Endothelial cell (in vitro differentiated cells): ENCODE measurements around the gene CAMTA1. TPM values are rescaled to one million over a fixed set of nuclear protein-coding genes. Genes with fewer than 3 reads are reported as not detected.

ENCODE experiments used
- DNase-seq: peaks from one replicate; pipeline ENCODE4 v3.0.0; 2021; ENCODE audit warnings: low spot score
- H3K27ac Mint-ChIP-seq: one replicate; pipeline ENCODE4 v1.8.0; 2021; ENCODE audit warnings: mixed read lengths, inconsistent platforms; ENCODE audit not compliant: unreplicated experiment
- H3K27me3 Mint-ChIP-seq: one replicate; pipeline ENCODE4 v1.8.0; 2021; ENCODE audit warnings: mild to moderate bottlenecking, moderate library complexity, mixed read lengths, inconsistent platforms; ENCODE audit not compliant: unreplicated experiment
- H3K36me3 Mint-ChIP-seq: one replicate; pipeline ENCODE4 v1.8.0; 2021; ENCODE audit warnings: mild to moderate bottlenecking, low read depth, mixed read lengths, inconsistent platforms; ENCODE audit not compliant: unreplicated experiment
- H3K4me1 Mint-ChIP-seq: one replicate; pipeline ENCODE4 v1.8.0; 2021; ENCODE audit warnings: mild to moderate bottlenecking, mixed read lengths, inconsistent platforms; ENCODE audit not compliant: unreplicated experiment
- H3K4me3 Mint-ChIP-seq: one replicate; pipeline ENCODE4 v1.8.0; 2021; ENCODE audit warnings: mild to moderate bottlenecking, mixed read lengths, inconsistent platforms; ENCODE audit not compliant: unreplicated experiment
- H3K9me3 Mint-ChIP-seq: one replicate; pipeline ENCODE4 v1.8.0; 2021; ENCODE audit warnings: mixed read lengths, inconsistent platforms; ENCODE audit not compliant: unreplicated experiment
- total RNA-seq: library from RNA; stranded (reverse); fragmentation: NEBNext Ultra II Directional; extraction: Animal tissue kit (Norgen Biotek cat#: 25700); gene quantifications from one replicate; pipeline ENCODE4 v1.2.1, GENCODE V29; 2021; ENCODE audit not compliant: unreplicated experiment
- TF ChIP-seq, protein P1 (sequence below): fragments of 200-600 bp; sonication (generic); IDR thresholded peaks from one replicate; pipeline ENCODE4 v1.5.0; 2021; ENCODE audit warnings: antibody characterized with exemption; ENCODE audit not compliant: unreplicated experiment

CAMTA1 gene
- total RNA-seq, 1 donor from 2014 or later = 87.3 TPM

DNA sequence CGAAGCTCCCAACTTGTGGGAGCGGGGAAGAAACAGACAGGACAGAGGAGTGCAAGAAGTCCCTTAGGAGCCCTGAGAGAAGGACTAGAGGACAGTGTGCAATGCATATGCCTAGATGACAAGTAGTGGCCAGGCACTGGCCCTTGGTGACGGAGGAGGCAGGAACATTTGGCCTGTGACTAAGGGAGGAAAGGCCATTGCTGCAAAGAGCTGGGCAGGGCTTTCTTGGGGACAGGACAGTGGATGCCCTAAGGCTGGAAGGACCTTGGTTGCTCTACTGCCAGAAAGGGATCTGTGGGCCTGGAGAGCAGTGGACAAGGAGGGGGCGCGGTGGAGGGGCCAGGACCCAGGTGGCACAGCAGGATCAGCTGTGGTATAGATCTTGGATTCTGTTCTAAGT lies 481.3 kb downstream of the CAMTA1 start:
- TF ChIP-seq, protein P1, sequence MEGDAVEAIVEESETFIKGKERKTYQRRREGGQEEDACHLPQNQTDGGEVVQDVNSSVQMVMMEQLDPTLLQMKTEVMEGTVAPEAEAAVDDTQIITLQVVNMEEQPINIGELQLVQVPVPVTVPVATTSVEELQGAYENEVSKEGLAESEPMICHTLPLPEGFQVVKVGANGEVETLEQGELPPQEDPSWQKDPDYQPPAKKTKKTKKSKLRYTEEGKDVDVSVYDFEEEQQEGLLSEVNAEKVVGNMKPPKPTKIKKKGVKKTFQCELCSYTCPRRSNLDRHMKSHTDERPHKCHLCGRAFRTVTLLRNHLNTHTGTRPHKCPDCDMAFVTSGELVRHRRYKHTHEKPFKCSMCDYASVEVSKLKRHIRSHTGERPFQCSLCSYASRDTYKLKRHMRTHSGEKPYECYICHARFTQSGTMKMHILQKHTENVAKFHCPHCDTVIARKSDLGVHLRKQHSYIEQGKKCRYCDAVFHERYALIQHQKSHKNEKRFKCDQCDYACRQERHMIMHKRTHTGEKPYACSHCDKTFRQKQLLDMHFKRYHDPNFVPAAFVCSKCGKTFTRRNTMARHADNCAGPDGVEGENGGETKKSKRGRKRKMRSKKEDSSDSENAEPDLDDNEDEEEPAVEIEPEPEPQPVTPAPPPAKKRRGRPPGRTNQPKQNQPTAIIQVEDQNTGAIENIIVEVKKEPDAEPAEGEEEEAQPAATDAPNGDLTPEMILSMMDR = no peak
- no peaks in the 10 kb centered on the region for H3K9me3 Mint-ChIP-seq
- no peak for DNase-seq
- no peaks in the 10 kb centered on the region for H3K36me3 Mint-ChIP-seq
- no peak overlapping the region for H3K4me3 Mint-ChIP-seq
- no peaks in the 10 kb centered on the region for H3K4me1 Mint-ChIP-seq
- H3K27ac Mint-ChIP-seq = no peak overlapping the region
- peaks cover 1% of the 10 kb centered on the region for H3K27me3 Mint-ChIP-seq

DNA sequence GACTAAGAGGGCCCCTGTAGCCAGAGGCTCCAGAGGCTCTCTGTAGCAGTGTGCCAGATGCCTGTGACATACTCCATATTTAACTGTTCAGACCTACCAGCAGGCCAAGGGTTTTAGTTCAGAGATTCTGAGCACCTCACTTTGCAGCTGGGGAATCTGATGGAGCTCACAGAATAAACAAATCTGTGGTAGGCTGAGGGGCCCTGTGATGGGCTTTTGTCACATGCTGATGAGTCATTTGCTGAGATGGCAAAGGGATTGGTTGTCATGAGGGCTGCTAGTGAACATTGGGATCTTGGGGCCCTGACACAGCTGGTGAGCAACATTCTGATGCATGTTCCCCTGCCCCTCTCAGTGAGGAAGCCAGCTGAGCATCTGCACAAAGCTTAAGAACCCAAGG lies 482.2 kb downstream of the CAMTA1 start:
- no peaks in the 10 kb centered on the region for H3K36me3 Mint-ChIP-seq
- H3K27me3 Mint-ChIP-seq = peaks cover 1% of the 10 kb centered on the region
- H3K9me3 Mint-ChIP-seq = no peaks in the 10 kb centered on the region
- TF ChIP-seq, protein P1 = no peak
- no peak overlapping the region for H3K27ac Mint-ChIP-seq
- H3K4me3 Mint-ChIP-seq = no peak overlapping the region
- DNase-seq = no peak
- no peaks in the 10 kb centered on the region for H3K4me1 Mint-ChIP-seq

DNA sequence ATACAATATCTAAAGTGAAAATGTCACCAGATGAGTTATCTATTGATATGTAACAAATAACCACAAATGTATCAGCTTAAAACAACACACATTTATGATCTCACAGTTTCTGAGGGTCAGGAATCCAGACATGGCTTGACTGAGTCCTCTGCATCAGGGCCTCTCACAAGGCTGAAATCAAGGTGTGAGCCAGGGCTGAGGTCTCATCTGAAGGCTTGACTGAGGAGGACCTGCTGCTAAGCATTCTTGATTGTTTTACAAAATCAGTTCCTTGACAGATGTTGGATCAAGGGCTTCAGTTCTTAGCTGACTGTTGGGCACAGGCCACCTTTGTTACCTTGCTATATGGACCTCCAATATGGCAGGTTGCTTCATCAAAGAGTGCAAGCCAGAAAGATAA lies 483.7 kb downstream of the CAMTA1 start:
- Mint-ChIP-seq H3K27ac (no peak overlapping the region), H3K4me3 (no peak overlapping the region), H3K4me1 (no peaks in the 10 kb centered on the region), H3K9me3 (no peaks in the 10 kb centered on the region), H3K36me3 (no peaks in the 10 kb centered on the region), H3K27me3 (peaks cover 1% of the 10 kb centered on the region)
- TF ChIP-seq, protein P1 = no peak
- DNase-seq = no peak

DNA sequence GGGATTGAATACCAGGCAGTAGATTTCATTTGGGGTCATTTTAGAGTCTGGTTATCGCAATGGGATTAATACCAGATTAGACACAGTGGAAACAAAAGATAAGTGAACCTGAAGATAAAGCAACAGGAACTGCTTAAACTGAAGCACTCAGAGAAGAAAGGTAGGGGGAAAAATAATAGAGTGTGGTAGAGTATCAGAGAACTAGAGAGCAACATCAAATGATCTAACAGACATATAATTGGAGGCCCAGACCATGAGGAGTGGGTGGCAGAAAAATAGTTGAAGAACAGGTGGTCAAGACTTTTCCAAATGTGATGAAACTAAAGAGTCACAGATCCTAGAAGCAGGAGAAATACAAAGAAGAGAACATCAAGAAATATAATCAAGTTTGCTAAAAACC lies 484.3 kb downstream of the CAMTA1 start:
- H3K4me1 Mint-ChIP-seq = no peaks in the 10 kb centered on the region
- no peak overlapping the region for H3K27ac Mint-ChIP-seq
- TF ChIP-seq, protein P1 = no peak
- peaks cover 1% of the 10 kb centered on the region for H3K27me3 Mint-ChIP-seq
- H3K36me3 Mint-ChIP-seq = no peaks in the 10 kb centered on the region
- H3K9me3 Mint-ChIP-seq = no peaks in the 10 kb centered on the region
- no peak overlapping the region for H3K4me3 Mint-ChIP-seq
- no peak for DNase-seq

DNA sequence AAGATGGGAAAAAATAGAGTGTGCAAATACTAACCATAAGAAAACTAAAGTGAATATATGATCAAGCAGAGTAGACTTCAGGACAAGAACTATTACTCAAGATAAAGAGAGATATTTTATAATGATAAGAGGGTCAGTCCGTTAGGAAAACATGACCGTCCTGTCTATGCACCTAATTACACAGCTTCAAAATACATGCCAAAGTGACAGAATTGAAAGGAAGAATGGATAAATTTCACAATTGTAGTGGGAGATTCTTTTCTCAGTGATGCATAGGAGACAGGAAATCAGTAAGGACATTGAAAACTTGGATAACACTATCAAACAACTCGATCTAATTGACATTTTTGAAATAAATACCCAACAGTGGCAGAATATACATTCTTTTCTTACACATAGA lies 489.0 kb downstream of the CAMTA1 start:
- Mint-ChIP-seq H3K27ac (no peak overlapping the region), H3K36me3 (no peaks in the 10 kb centered on the region), H3K9me3 (no peaks in the 10 kb centered on the region), H3K4me1 (no peaks in the 10 kb centered on the region), H3K4me3 (no peak overlapping the region), H3K27me3 (no peaks in the 10 kb centered on the region)
- no peak for DNase-seq
- TF ChIP-seq, protein P1 = no peak
